Measurements from ENCODE around the gene CLCN2.
A peak's percentile ranks its signal among the peaks of the same experiment; 100 is the strongest.
"Not testable (repeated sequence)": the region's sequence is repeated elsewhere in the genome, so short reads cannot be mapped to it uniquely, and the experiment has no call there.

CLCN2 gene

GRCh38 chr3:184343200-184343876, 18.1 kb downstream of the CLCN2 start:
- no peak for DNase-seq

GRCh38 chr3:184341925-184342324, 19.5 kb downstream of the CLCN2 start:
- no peak for DNase-seq

DNA sequence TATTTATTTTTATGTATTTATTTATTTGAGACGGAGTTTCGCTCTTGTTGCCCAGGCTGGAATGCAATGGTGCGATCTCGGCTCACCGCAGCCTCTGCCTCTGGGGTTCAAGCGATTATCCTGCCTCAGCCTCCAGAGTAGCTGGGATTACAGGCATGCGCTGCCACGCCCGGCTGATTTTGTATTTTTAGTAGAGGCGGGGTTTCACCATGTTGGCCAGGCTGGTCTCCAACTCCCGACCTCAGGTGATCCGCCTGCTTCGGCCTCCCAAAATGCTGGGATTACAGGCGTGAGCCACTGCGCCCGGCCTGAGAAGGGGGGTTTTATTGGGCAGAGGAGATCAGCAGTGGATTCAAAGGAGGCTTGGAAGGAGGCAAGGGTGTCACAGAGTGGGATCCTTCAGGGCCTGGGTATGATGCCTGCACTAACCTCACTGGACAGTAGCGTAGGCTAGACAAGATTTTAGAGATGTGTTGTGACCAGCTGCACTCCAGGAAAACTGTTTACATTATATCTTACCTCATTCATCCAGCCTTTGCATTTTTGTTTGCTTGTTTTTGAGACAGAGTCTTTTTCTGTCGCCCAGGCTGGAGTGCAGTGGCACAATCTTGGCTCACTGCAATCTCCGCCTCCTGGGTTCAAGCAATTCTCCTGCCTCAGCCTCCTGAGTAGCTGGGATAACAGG, 21.8 kb downstream of the CLCN2 start:
- DNase-seq: not testable (repeated sequence)

DNA sequence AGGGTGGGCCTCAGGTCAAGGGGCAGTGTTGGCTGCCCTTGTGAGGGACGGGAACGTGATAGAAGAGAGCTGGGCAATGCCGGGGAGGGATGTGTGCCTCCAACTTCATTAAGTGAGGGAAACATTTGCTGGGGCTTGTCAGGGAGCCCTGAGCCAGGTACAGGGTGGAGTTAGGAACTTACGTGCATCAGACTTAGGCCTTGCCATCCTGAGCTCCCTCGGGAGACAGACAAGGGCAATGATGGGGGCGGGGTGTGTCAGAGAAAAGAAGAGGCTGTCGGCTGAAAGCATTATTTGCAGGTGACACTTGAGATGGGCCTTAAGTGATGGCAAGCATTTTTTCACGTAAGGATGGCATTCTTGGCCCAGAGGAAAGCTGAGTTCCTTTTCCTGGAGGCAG, 22.4 kb downstream of the CLCN2 start:
- DNase-seq: no peak

DNA sequence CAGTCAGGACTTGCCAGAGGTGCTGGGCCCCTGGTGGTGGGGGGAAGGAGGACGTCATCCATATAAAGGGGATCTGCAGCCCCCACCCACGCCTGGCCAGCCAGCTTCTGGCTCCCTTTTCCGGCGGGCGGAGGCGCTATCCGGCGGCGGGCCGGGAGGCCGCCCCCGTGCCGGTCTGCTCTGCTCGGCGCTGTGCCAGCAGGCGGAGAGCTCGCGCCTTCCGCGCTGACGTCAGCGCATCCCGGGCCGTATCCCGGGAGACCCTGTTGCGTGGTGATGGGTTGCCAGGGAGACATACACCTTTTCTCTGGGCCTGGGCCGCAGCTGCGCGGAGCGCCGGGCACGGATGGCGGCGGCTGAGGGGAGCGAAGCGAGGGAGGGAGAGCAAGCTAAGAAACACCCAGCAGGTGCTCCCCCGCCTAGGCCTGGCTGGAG, 22.9 kb downstream of the CLCN2 start:
- no peak for DNase-seq

DNA sequence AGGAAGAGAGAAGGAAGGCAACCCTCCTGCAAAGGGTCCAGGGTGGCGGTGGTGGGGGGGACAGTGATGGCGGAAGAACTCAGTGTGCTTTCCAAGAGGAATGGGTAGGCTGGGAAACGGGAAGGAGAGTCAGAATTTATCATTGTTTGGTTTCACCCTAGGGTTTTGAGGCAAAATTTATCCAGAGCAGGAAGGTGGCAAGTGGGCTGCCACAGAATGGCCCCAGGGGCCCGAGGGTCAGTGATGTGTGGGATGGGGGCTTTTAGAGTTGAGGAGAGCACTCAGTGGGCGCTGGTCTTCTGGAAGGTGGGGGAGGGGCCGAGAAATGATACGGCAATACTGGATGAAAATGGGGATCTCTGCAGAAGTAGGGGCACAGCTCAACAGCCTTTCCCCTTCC, 23.4 kb downstream of the CLCN2 start:
- no peak for DNase-seq

DNA sequence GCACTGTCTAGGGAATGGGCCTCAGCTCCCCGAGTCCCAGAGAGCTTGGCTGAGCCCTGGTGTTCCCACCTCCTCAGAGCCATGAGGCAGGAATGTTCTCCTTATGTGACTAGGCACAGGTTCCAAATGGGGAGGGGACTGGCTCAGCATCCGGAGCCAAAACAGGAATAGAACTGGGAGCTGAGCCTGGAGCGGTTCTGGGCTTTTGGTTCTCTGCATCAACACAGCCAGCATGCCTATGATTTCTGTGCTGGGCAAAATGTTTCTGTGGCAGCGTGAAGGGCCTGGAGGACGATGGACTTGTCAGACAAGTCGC, 24.0 kb downstream of the CLCN2 start, which contains the start of gene FAM131A:
FAM131A (plus strand) TSS at position 202 of the 316 bp plus-strand sequence; CDS start at position 233, 31 bp downstream.
- DNase-seq: no peak

DNA sequence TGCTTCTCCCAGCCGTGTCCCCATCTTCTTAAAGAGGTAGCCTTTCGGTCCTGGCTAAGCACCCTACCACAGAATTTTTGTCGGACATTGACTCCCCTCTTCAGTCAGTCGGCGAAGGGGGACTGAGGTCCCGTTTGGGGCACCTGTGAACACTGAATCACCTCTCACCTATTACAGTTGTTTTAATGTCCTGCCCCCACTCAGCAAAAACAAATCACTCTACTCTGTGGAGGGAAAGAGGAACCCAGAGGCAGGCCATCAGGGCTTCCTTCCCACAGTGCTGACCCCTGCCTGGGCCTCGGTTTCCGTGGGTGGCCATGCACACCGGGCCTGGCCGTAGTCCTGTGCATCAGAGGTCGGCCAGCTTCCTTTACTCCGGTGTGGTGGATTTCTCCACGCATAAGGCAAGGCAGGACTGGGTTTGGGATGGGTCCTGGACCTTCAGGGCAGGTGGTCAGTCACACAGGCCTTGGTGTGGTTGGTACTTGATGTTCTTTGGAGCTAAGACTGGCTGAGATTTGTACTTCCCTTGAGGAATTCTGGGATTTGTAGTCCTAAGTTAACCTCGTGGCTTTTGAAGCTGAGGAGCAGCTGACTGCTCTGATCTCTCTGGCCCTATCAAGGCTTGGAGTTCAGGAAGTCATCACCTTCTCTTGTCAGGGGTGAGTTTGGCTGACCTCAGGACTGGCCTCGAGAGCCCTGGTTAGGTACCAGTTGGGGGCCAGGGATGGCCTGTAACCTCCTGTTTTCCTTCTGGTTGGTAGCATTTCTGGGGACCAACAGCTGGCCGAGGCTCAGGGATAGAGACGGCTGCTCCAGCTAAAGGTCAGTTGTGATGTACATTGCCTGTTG, 24.6 kb downstream of the CLCN2 start:
- DNase-seq: no peak

- peak; percentile 75 for DNase-seq
These were observed 25.5 kb downstream of the CLCN2 start for GRCh38 chr3:184335661-184336546.

- no peak for DNase-seq
These were observed 26.1 kb downstream of the CLCN2 start for GRCh38 chr3:184335291-184335660.

DNA sequence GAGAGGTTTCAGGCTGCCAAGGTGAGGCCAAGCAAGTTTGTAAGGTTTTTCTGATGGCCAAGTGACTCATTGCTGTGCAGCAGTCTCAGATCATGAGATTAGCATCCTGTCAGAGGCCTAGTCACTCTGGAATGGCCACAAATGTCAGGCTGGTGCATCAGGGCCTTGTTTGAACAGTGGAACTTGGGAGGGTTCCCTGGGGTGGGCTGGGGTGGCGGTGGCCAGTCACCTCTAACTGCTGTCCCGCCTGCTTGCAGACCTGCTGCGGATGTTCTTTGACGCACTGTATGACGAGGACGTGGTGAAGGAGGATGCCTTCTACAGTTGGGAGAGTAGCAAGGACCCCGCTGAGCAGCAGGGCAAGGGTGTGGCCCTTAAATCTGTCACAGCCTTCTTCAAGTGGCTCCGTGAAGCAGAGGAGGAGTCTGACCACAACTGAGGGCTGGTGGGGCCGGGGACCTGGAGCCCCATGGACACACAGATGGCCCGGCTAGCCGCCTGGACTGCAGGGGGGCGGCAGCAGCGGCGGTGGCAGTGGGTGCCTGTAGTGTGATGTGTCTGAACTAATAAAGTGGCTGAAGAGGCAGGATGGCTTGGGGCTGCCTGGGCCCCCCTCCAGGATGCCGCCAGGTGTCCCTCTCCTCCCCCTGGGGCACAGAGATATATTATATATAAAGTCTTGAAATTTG, 26.8 kb downstream of the CLCN2 start:
- DNase-seq: peak; percentile 26

- DNase-seq: no peak
These were observed 27.7 kb downstream of the CLCN2 start for GRCh38 chr3:184333700-184334099.

- DNase-seq: no peak
These were observed 28.2 kb downstream of the CLCN2 start for GRCh38 chr3:184333190-184333589.

- no peak for DNase-seq
These were observed 28.9 kb downstream of the CLCN2 start for GRCh38 chr3:184332370-184333090.

DNA sequence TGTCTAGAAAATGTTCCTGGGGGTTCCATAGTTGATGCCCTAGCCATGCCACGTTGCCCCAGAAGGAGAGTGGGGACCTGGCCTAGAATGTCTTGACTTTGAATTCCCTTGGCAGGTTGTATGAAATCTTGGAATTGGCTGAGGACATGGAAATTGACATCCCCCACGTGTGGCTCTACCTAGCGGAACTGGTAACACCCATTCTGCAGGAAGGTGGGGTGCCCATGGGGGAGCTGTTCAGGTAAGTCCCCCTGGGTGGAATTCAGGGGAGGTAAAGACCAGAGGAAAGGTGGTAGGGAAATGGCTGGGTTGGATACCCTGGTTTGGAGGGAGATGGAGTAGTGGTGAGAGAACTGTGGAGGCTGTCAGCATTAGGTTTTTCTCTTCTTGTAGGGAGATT, 32.9 kb downstream of the CLCN2 start:
- DNase-seq: no peak

GRCh38 chr3:184327171-184327570, 34.2 kb downstream of the CLCN2 start:
- no peak for DNase-seq

- DNase-seq: peak; percentile 55
These were observed 35.6 kb downstream of the CLCN2 start for GRCh38 chr3:184325715-184326369.

DNA sequence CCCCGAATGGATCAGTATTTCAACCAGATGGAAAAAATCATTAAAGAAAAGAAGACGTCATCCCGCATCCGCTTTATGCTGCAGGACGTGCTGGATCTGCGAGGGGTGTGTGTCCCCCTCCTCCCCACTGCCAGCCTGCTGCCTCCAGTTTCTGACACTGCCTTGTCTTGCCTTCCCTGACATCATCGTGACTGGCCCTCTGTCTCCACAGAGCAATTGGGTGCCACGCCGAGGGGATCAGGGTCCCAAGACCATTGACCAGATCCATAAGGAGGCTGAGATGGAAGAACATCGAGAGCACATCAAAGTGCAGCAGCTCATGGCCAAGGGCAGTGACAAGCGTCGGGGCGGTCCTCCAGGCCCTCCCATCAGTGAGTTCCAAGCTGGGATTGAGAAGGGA, 36.1 kb downstream of the CLCN2 start:
- no peak for DNase-seq

- no peak for DNase-seq
These were observed 37.7 kb downstream of the CLCN2 start for GRCh38 chr3:184323696-184324095.

DNA sequence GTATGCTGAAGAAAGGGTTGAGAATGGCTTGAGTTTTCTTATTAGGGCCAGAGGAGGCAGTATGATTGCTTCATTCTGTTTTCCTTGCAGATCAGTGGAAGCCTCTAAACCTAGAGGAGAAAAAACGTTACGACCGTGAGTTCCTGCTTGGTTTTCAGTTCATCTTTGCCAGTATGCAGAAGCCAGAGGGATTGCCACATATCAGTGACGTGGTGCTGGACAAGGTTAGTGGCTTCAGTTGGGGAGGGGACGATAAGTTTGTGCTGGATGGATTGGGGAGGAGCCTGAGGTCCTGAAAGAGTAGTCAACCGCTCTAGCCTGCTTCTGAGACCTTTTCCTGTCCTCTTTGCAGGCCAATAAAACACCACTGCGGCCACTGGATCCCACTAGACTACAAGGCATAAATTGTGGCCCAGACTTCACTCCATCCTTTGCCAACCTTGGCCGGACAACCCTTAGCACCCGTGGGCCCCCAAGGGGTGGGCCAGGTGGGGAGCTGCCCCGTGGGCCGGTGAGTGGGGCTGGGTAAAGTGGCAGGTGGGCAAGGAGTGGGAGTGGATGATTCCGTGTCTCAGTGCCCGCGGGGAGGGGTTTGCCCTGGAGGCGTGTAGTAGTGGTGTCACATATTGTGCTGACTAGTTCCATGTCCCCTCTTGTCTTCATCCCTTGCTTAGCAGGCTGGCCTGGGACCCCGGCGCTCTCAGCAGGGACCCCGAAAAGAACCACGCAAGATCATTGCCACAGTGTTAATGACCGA, 38.5 kb downstream of the CLCN2 start:
- no peak for DNase-seq

Data from stimulated activated naive CD4-positive, alpha-beta T cell treated with Interleukin-2 at 50 U/mL for 16 hours (primary cell).